ENCODE data around the gene ATXN2. TPM values are rescaled to one million over a fixed set of nuclear protein-coding genes. Genes with fewer than 3 reads are reported as not detected.

Gene ATXN2
- total and polyA plus RNA-seq, 10 donors = 7.7 to 77.8 (median 56.8) TPM

GRCh38 chr12:111424793-111425251 lies 174.3 kb downstream of the ATXN2 start:
- Histone ChIP-seq H3K9me3 (no peaks in the 10 kb centered on the region), H3K27me3 (replicated peaks in 1 of 7) (no peaks in the 10 kb centered on the region), H3K4me3 (no peak overlapping the region), H3K27ac (peak overlapping the region in 7 of 8 donors; percentile 55 to 95 (median 92)), H3K4me1 (peaks cover 63 to 100% (median 89%) of the 10 kb centered on the region in 6 donors), H3K36me3 (peaks cover 0 to 73% (median 22%) of the 10 kb centered on the region in 6 donors)
- TF ChIP-seq POLR2A (IDR thresholded peaks at IDR 0.05) (no peak), POLR2AphosphoS5 (IDR thresholded peaks at IDR 0.05) (peak; percentile 16 to 62 (median 22))
- TF ChIP-seq, protein P1, sequence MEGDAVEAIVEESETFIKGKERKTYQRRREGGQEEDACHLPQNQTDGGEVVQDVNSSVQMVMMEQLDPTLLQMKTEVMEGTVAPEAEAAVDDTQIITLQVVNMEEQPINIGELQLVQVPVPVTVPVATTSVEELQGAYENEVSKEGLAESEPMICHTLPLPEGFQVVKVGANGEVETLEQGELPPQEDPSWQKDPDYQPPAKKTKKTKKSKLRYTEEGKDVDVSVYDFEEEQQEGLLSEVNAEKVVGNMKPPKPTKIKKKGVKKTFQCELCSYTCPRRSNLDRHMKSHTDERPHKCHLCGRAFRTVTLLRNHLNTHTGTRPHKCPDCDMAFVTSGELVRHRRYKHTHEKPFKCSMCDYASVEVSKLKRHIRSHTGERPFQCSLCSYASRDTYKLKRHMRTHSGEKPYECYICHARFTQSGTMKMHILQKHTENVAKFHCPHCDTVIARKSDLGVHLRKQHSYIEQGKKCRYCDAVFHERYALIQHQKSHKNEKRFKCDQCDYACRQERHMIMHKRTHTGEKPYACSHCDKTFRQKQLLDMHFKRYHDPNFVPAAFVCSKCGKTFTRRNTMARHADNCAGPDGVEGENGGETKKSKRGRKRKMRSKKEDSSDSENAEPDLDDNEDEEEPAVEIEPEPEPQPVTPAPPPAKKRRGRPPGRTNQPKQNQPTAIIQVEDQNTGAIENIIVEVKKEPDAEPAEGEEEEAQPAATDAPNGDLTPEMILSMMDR (IDR thresholded peaks at IDR 0.05 in 8 of 11, conservative IDR thresholded peaks at IDR 0.05 in 3 of 11) = peak in 2 of 11 experiments; percentile 8 to 10
- no peak for DNase-seq
- intact Hi-C loops (cut with DNase I; ENCODE audit: low total_unique reads) = no loop called here
- 84 to 98% (median 92%) methylated on average over 6 of the region's 6 CpGs for WGBS, 5 donors

GRCh38 chr12:111424189-111424792 lies 174.8 kb downstream of the ATXN2 start:
- WGBS, 5 donors = 61 to 81% (median 78%) methylated on average over 7 to 11 of the region's 11 CpGs
- peaks cover 0 to 78% (median 27%) of the 10 kb centered on the region in 6 donors for H3K36me3 ChIP-seq
- intact Hi-C loops (cut with DNase I; ENCODE audit: low total_unique reads) = no loop called here
- H3K27ac ChIP-seq = peak overlapping the region in 5 of 8 donors; percentile 55 to 95 (median 92)
- H3K4me3 ChIP-seq = no peak overlapping the region
- no peaks in the 10 kb centered on the region for H3K27me3 ChIP-seq (replicated peaks in 1 of 7)
- DNase-seq = no peak
- TF ChIP-seq, protein P1 (IDR thresholded peaks at IDR 0.05 in 8 of 11, conservative IDR thresholded peaks at IDR 0.05 in 3 of 11) = no peak
- TF ChIP-seq POLR2AphosphoS5 (IDR thresholded peaks at IDR 0.05) = peak in 2 of 3 donors; percentile 9 to 11
- peaks cover 58 to 100% (median 87%) of the 10 kb centered on the region in 6 donors for H3K4me1 ChIP-seq
- H3K9me3 ChIP-seq = no peaks in the 10 kb centered on the region

DNA sequence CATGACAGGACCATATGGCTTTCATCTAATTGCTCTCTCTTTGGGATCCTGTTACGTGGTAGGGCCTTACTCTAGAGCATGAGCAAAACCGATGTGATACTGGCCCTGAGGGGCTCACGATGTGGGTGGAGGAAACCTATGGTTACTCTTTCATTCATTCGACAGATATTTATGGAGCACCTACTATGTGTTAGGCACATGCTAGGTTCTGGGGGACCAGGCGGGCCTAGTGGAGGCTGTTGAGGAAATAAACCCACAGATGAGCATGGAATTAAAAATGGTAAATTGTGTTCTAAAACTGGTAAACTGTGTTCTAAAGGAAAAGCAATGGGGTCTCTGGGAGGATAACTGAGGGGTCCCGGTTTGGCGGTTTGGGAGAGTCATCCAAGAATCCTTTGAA lies 178.6 kb downstream of the ATXN2 start:
- Histone ChIP-seq H3K36me3 (peaks cover 0 to 100% (median 53%) of the 10 kb centered on the region in 6 donors), H3K27ac (peak overlapping the region in 4 of 8 donors; percentile 15 to 95 (median 62)), H3K9me3 (no peaks in the 10 kb centered on the region), H3K27me3 (replicated peaks in 1 of 7) (no peaks in the 10 kb centered on the region), H3K4me1 (peaks cover 28 to 96% (median 69%) of the 10 kb centered on the region in 6 donors), H3K4me3 (no peak overlapping the region)
- TF ChIP-seq, protein P1 (IDR thresholded peaks at IDR 0.05 in 8 of 11, conservative IDR thresholded peaks at IDR 0.05 in 3 of 11) = no peak
- TF ChIP-seq POLR2AphosphoS5 (IDR thresholded peaks at IDR 0.05) (no peak), POLR2A (IDR thresholded peaks at IDR 0.05) (no peak)
- 87 to 94% (median 90%) methylated on average over 7 of the region's 7 CpGs for WGBS, 5 donors
- intact Hi-C loops (cut with DNase I; ENCODE audit: low total_unique reads) = no loop called here
- DNase-seq = no peak

DNA sequence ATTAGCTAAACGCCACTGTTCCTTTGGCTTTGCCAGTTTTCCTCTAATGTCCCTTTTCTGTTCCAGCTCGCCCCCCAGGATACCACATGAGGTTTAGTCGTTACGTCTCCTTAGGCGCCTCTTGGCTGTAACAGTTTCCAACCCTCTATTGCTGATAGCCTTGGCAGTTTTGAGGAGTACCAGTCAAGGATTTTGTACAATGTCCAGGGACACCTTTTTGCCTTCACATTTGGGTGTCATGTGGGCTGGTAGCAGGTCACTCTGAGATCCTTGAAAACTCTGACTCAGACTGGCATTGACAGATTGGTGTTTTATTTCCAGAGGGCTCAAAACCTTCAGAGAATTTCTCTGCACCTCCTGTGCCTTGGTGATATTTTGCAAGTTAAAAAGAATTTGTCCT lies 179.3 kb downstream of the ATXN2 start:
- intact Hi-C loops (cut with DNase I; ENCODE audit: low total_unique reads) = no loop called here
- Histone ChIP-seq H3K4me1 (peaks cover 24 to 96% (median 69%) of the 10 kb centered on the region in 6 donors), H3K9me3 (no peaks in the 10 kb centered on the region), H3K36me3 (peaks cover 0 to 100% (median 53%) of the 10 kb centered on the region in 6 donors), H3K4me3 (no peak overlapping the region), H3K27ac (peak overlapping the region in 5 of 8 donors; percentile 14 to 34 (median 30)), H3K27me3 (replicated peaks in 1 of 7) (no peaks in the 10 kb centered on the region)
- 76 to 94% (median 84%) methylated on average over 5 of the region's 5 CpGs for WGBS, 5 donors
- TF ChIP-seq, protein P1 (IDR thresholded peaks at IDR 0.05 in 8 of 11, conservative IDR thresholded peaks at IDR 0.05 in 3 of 11) = no peak
- TF ChIP-seq POLR2AphosphoS5 (IDR thresholded peaks at IDR 0.05) (no peak), POLR2A (IDR thresholded peaks at IDR 0.05) (no peak)
- DNase-seq = no peak
